ENCODE results near the gene DGKI.

DNA sequence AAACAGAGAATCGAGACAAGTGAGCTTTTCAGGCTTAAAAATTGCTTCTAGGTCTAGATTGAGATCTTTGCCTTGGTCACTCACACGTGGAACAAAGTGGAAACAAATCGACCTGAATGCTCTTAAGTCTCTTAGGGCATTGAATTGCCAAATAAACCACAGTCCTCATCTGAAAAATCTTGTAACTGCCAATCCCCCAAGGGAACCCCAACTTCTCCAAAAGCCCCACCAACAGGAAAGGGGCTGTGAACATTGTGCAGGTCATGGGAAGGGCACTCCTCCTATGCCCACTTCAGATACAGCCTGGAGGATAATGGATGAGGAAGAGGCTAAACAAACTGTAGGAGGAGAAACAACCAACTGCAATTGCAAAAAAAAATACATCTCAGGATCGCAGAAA is 91.3 kb downstream of the DGKI start:
- no peak for TF ChIP-seq EZH2 (IDR thresholded peaks at IDR 0.05; ENCODE audit: low read length, missing control alignments)
- TF ChIP-seq, protein P1, sequence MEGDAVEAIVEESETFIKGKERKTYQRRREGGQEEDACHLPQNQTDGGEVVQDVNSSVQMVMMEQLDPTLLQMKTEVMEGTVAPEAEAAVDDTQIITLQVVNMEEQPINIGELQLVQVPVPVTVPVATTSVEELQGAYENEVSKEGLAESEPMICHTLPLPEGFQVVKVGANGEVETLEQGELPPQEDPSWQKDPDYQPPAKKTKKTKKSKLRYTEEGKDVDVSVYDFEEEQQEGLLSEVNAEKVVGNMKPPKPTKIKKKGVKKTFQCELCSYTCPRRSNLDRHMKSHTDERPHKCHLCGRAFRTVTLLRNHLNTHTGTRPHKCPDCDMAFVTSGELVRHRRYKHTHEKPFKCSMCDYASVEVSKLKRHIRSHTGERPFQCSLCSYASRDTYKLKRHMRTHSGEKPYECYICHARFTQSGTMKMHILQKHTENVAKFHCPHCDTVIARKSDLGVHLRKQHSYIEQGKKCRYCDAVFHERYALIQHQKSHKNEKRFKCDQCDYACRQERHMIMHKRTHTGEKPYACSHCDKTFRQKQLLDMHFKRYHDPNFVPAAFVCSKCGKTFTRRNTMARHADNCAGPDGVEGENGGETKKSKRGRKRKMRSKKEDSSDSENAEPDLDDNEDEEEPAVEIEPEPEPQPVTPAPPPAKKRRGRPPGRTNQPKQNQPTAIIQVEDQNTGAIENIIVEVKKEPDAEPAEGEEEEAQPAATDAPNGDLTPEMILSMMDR (conservative IDR thresholded peaks at IDR 0.05 in 1 of 2, IDR thresholded peaks at IDR 0.05 in 1 of 2; ENCODE audit: low read depth in 1 of 2, low read length in 2 of 2), result no peak
